Smooth muscle cell (in vitro differentiated cells): ENCODE measurements around the gene CLSTN2. TPM values are rescaled to one million over a fixed set of nuclear protein-coding genes. Genes with fewer than 3 reads are reported as not detected.

Experiments used
- DNase-seq: peaks from one replicate; lab custom pipeline; 2025; ENCODE audit not compliant: unreplicated experiment; lab: John Stamatoyannopoulos, UW
- H2AFZ ChIP-seq: fragments of 200-600 bp; sonication (generic); 2 replicates; pipeline ENCODE4 v1.6.0; 2016; ENCODE audit warnings: antibody characterized with exemption, low read depth, mild to moderate bottlenecking
- H3F3A ChIP-seq: fragments of 200-600 bp; sonication (generic); 2 replicates; pipeline ENCODE4 v1.6.0; 2017; ENCODE audit warnings: antibody characterized with exemption, low read depth
- H3K27ac ChIP-seq: fragments of 200-600 bp; sonication (generic); 2 replicates; pipeline ENCODE4 v1.5.1; 2016; ENCODE audit warnings: low read depth, mild to moderate bottlenecking
- H3K27me3 ChIP-seq: fragments of 200-600 bp; sonication (generic); 2 replicates; pipeline ENCODE4 v1.6.1; 2016; ENCODE audit warnings: low read depth, mild to moderate bottlenecking
- H3K36me3 ChIP-seq: fragments of 200-600 bp; sonication (generic); 2 replicates; pipeline ENCODE4 v1.5.1; 2016; ENCODE audit warnings: low read depth
- H3K4me1 ChIP-seq: fragments of 200-600 bp; sonication (generic); 2 replicates; pipeline ENCODE4 v1.5.1; 2016; ENCODE audit warnings: low read depth
- H3K4me2 ChIP-seq: fragments of 200-600 bp; sonication (generic); 2 replicates; pipeline ENCODE4 v1.6.0; 2016; ENCODE audit warnings: mild to moderate bottlenecking
- H3K4me3 ChIP-seq: fragments of 200-600 bp; sonication (generic); 2 replicates; pipeline ENCODE4 v1.5.1; 2016; ENCODE audit warnings: mild to moderate bottlenecking
- H3K79me2 ChIP-seq: fragments of 200-600 bp; sonication (generic); 2 replicates; pipeline ENCODE4 v1.6.0; 2016; ENCODE audit warnings: low read depth, mild to moderate bottlenecking
- H3K9ac ChIP-seq: fragments of 200-600 bp; sonication (generic); 2 replicates; pipeline ENCODE4 v1.6.0; 2016; ENCODE audit warnings: low read depth
- H3K9me3 ChIP-seq: fragments of 200-600 bp; sonication (generic); replicated peaks from 2 replicates; pipeline ENCODE4 v1.5.1; 2016; ENCODE audit warnings: low read depth
- H4K20me1 ChIP-seq: fragments of 200-600 bp; sonication (generic); 2 replicates; pipeline ENCODE4 v1.6.0; 2016; ENCODE audit warnings: low read depth
- CTCF ChIP-seq: fragments of 200-600 bp; sonication (generic); IDR thresholded peaks from 2 replicates; pipeline ENCODE4 v1.5.1; 2017; ENCODE audit warnings: borderline replicate concordance, mild to moderate bottlenecking, antibody characterized with exemption; ENCODE audit not compliant: insufficient read depth, poor library complexity, severe bottlenecking
- WGBS: methylation state at CpG from one replicate; pipeline ENCODE4 v1.1.7; 2016; ENCODE audit warnings: low lambda C conversion rate; 5-methylcytosine and 5-hydroxymethylcytosine counted together
- polyA plus RNA-seq: library from polyadenylated mRNA; unstranded; fragments of >200 nt; fragmentation: Nextera tagmentation; extraction: Ambion mirVana; gene quantifications from 2 replicates; pipeline ENCODE4 v1.2.1, GENCODE V29; 2016
- total RNA-seq: library from RNA; depleted of rRNA; stranded (reverse); fragments of >200 nt; gene quantifications from 2 replicates; pipeline ENCODE4 v1.2.3, GENCODE V29; 2014

CLSTN2 gene
- total and polyA plus RNA-seq, 2 experiments from 2014 or later, result 0.91 to 1.5 TPM

GRCh38 chr3:139939681-139940190, 4.8 kb downstream of the CLSTN2 start:
- H3K4me3 ChIP-seq, result no peak overlapping the region
- no peak for DNase-seq
- H3K4me1 ChIP-seq, result peaks cover 4% of the 10 kb centered on the region
- no peak overlapping the region for H3K27ac ChIP-seq
- H4K20me1 ChIP-seq, result no peaks in the 10 kb centered on the region
- no peak for TF ChIP-seq CTCF
- H3K79me2 ChIP-seq, result no peaks in the 10 kb centered on the region
- no peaks in the 10 kb centered on the region for H3F3A ChIP-seq
- H3K9ac ChIP-seq, result no peak overlapping the region
- H3K27me3 ChIP-seq, result peaks cover 34% of the 10 kb centered on the region
- no peak overlapping the region for H3K4me2 ChIP-seq
- H2AFZ ChIP-seq, result no peak overlapping the region
- no peaks in the 10 kb centered on the region for H3K36me3 ChIP-seq
- no peaks in the 10 kb centered on the region for H3K9me3 ChIP-seq
- 93% methylated on average over 2 of the region's 2 CpGs for WGBS

- H3K4me1 ChIP-seq, result peaks cover 4% of the 10 kb centered on the region
- H2AFZ ChIP-seq, result no peak overlapping the region
- H3K9me3 ChIP-seq, result no peaks in the 10 kb centered on the region
- H3K4me2 ChIP-seq, result no peak overlapping the region
- H3K9ac ChIP-seq, result no peak overlapping the region
- no peaks in the 10 kb centered on the region for H3K79me2 ChIP-seq
- peaks cover 29% of the 10 kb centered on the region for H3K27me3 ChIP-seq
- H3K36me3 ChIP-seq, result no peaks in the 10 kb centered on the region
- TF ChIP-seq CTCF, result no peak
- 52% methylated on average over 1 of the region's 1 CpG for WGBS
- H3F3A ChIP-seq, result no peaks in the 10 kb centered on the region
- H3K27ac ChIP-seq, result no peak overlapping the region
- H4K20me1 ChIP-seq, result no peaks in the 10 kb centered on the region
- no peak overlapping the region for H3K4me3 ChIP-seq
- DNase-seq, result no peak
Observed at GRCh38 chr3:139940622-139941021, 5.6 kb downstream of the CLSTN2 start.

DNA sequence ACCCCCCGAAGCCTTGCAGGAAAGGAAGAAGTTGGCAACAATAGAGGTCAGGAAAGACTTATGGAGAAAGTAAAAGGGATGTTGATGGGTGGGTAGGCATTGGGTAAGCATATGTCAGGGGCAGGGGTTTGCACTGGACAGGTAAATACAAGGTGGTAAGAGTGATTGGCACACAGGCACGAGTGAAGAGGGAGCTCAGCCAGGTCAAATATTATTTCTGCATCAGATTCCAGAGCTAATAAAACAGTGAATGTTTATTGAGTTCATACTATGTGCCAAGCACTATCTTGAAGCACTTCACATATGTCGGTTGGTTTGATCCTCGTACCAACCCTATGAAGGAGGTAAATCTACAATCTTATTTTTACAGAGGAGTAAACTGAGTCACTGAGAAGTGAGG, 6.6 kb downstream of the CLSTN2 start:
- TF ChIP-seq CTCF, result no peak
- Histone ChIP-seq H3K4me2 (no peak overlapping the region), H3F3A (no peaks in the 10 kb centered on the region), H3K4me1 (peaks cover 2% of the 10 kb centered on the region), H4K20me1 (no peaks in the 10 kb centered on the region), H3K36me3 (no peaks in the 10 kb centered on the region), H3K9me3 (no peaks in the 10 kb centered on the region), H2AFZ (no peak overlapping the region), H3K27ac (no peak overlapping the region), H3K79me2 (no peaks in the 10 kb centered on the region), H3K27me3 (peaks cover 29% of the 10 kb centered on the region), H3K4me3 (no peak overlapping the region), H3K9ac (no peak overlapping the region)
- DNase-seq, result no peak
- 88% methylated on average over 4 of the region's 4 CpGs for WGBS

DNA sequence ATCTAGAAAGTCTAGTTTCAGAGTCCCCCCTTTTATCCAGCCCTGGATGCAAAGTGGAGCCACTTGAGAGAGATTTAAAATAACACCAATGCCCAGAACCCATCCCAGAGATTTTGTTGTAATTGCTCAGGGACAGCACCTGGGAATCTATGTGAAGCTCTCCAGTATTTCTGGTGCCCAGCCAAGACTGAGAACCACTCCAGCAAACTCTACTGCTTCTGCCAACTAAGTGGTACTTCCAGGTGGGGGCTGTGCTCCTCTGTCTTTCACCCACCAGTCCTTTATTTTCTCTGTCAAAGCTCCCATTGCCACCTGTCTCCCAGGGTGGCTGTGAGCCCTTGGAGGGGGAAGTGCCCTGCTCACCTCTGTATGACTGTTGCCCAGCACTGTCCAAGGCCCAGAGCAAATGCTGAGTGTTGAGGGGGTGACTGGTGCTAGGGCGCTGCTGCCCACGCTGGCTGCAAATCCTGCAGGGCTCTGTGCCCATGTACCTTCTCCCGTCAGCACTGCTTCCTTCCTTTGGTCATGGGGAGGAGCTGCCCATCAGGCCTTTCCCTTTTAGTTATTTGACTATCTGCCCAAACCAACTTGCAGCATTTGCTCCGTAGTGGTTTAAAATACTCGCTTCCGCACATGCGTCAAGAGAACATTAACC, 9.4 kb downstream of the CLSTN2 start:
- H3K27me3 ChIP-seq, result peaks cover 18% of the 10 kb centered on the region
- H3F3A ChIP-seq, result no peaks in the 10 kb centered on the region
- no peak overlapping the region for H3K4me3 ChIP-seq
- TF ChIP-seq CTCF, result no peak
- no peaks in the 10 kb centered on the region for H3K79me2 ChIP-seq
- no peak overlapping the region for H3K4me2 ChIP-seq
- no peaks in the 10 kb centered on the region for H3K9me3 ChIP-seq
- WGBS, result 94% methylated on average over 7 of the region's 7 CpGs
- no peak overlapping the region for H3K9ac ChIP-seq
- no peak overlapping the region for H3K27ac ChIP-seq
- H2AFZ ChIP-seq, result no peak overlapping the region
- no peaks in the 10 kb centered on the region for H3K4me1 ChIP-seq
- no peaks in the 10 kb centered on the region for H3K36me3 ChIP-seq
- no peaks in the 10 kb centered on the region for H4K20me1 ChIP-seq
- no peak for DNase-seq
